HEK293 (cell line): Measurements from ENCODE around the gene SAFB.

ENCODE experiments used
- CTCF ChIP-seq: fragments of 450-650 bp; formaldehyde crosslinking; IDR thresholded peaks from 2 replicates; pipeline ENCODE4 v1.5.1; 2016; ENCODE audit warnings: missing biosample characterization, missing genetic modification characterization
- ZNF292 ChIP-seq: fragments of 450-650 bp; formaldehyde crosslinking; IDR thresholded peaks from 2 replicates; pipeline ENCODE4 v1.5.1; 2016; ENCODE audit warnings: low read depth, missing biosample characterization, missing genetic modification characterization, borderline replicate concordance
- ZNF544 ChIP-seq: fragments of 450-650 bp; formaldehyde crosslinking; IDR thresholded peaks from 2 replicates; pipeline ENCODE4 v1.5.0; 2017; ENCODE audit warnings: missing biosample characterization, missing genetic modification characterization
- ZSCAN30 ChIP-seq: fragments of 450-650 bp; IDR thresholded peaks from 2 replicates; pipeline ENCODE4 v1.5.1; 2018; ENCODE audit warnings: missing biosample characterization, mild to moderate bottlenecking, missing genetic modification characterization, moderate library complexity

- TF ChIP-seq ZNF292 (tag by site-specific recombination) (no peak), CTCF (tag by site-specific recombination) (no peak), ZNF544 (tag by site-specific recombination) (no peak), ZSCAN30 (tag by site-specific recombination) (no peak)
Observed at GRCh38 chr19:5666921-5667610, 44.2 kb downstream of the SAFB start.
